IgD-negative memory B cell (primary cell): ENCODE measurements around the gene CNBD2. TPM values are rescaled to one million over a fixed set of nuclear protein-coding genes. Genes with fewer than 3 reads are reported as not detected.
"Not testable (repeated sequence)": the region's sequence is repeated elsewhere in the genome, so short reads cannot be mapped to it uniquely, and the experiment has no call there.

Source experiments
- H3K27ac Mint-ChIP-seq, 3 donors: one replicate each; pipeline ENCODE4 v1.8.0; 2020 to 2022; ENCODE audit warnings: mild to moderate bottlenecking in 3 of 3, mixed read lengths in 3 of 3, moderate library complexity in 1 of 3
- H3K27me3 Mint-ChIP-seq: one replicate; pipeline ENCODE4 v1.8.0; 2021; ENCODE audit warnings: mixed read lengths
- H3K36me3 Mint-ChIP-seq: one replicate; pipeline ENCODE4 v1.8.0; 2020; ENCODE audit warnings: mild to moderate bottlenecking, mixed read lengths
- H3K4me1 Mint-ChIP-seq, 3 donors: one replicate each; pipeline ENCODE4 v1.8.0; 2020 to 2022; ENCODE audit warnings: mixed read lengths in 3 of 3, mild to moderate bottlenecking in 1 of 3
- H3K4me3 Mint-ChIP-seq, 4 donors: one replicate each; pipeline ENCODE4 v1.8.0; 2020 to 2022; ENCODE audit warnings: mild to moderate bottlenecking in 4 of 4, mixed read lengths in 4 of 4, moderate library complexity in 3 of 4
- H3K9me3 Mint-ChIP-seq, 3 donors: one replicate each; pipeline ENCODE4 v1.8.0; 2020 to 2021; ENCODE audit warnings: mixed read lengths in 3 of 3, mild to moderate bottlenecking in 1 of 3
- polyA plus RNA-seq: library from polyadenylated mRNA; unstranded; fragments of 300-500 nt; fragmentation: Illumina TruSeq; gene quantifications from one replicate; pipeline ENCODE4 v1.2.3, GENCODE V29; 2021

CNBD2 gene
- polyA plus RNA-seq, 1 donor from 2014 or later = 6.3 TPM

GRCh38 chr20:36028106-36028808 lies 59.9 kb downstream of the CNBD2 start:
- no peaks in the 10 kb centered on the region for H3K9me3 Mint-ChIP-seq
- H3K27me3 Mint-ChIP-seq = peaks cover 24% of the 10 kb centered on the region
- peaks cover 1% of the 10 kb centered on the region for H3K36me3 Mint-ChIP-seq

DNA sequence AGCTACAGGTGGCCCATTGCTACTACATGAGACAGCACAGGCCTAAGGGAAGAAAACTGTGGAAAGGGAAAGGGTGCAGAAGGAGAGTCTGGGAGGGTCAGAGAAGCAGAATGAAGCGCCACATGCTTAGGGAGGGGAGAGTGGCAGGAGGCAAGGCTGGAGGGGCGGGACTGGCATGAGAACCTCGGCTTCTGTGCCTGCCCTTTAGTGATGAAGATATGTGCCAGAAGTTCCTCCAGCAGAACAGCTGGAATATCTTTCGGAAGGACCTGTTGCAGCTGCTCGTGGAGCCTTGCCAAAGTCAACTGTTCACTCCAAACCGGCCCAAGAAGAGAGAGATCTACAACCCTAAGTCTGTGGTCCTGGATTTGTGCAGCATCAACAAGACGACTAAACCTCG lies 61.8 kb downstream of the CNBD2 start:
- peaks cover 0 to 2% (median 0%) of the 10 kb centered on the region in 3 donors for H3K9me3 Mint-ChIP-seq
- H3K4me1 Mint-ChIP-seq = no peaks in the 10 kb centered on the region
- no peak overlapping the region for H3K27ac Mint-ChIP-seq
- H3K27me3 Mint-ChIP-seq = peaks cover 25% of the 10 kb centered on the region
- H3K4me3 Mint-ChIP-seq = no peak overlapping the region
- peaks cover 1% of the 10 kb centered on the region for H3K36me3 Mint-ChIP-seq

More at GRCh38 chr20:36028106-36028808, 59.9 kb downstream of the CNBD2 start:
- Mint-ChIP-seq H3K4me3 (no peak overlapping the region), H3K4me1 (no peaks in the 10 kb centered on the region), H3K27ac (no peak overlapping the region)

- H3K4me3 Mint-ChIP-seq = no peak overlapping the region
- H3K9me3 Mint-ChIP-seq = peaks cover 0 to 2% (median 0%) of the 10 kb centered on the region in 3 donors
- H3K36me3 Mint-ChIP-seq = peaks cover 1% of the 10 kb centered on the region
- peaks cover 19% of the 10 kb centered on the region for H3K27me3 Mint-ChIP-seq
- H3K4me1 Mint-ChIP-seq = no peaks in the 10 kb centered on the region
- no peak overlapping the region for H3K27ac Mint-ChIP-seq
Measured at GRCh38 chr20:36031806-36032205, 63.4 kb downstream of the CNBD2 start.

DNA sequence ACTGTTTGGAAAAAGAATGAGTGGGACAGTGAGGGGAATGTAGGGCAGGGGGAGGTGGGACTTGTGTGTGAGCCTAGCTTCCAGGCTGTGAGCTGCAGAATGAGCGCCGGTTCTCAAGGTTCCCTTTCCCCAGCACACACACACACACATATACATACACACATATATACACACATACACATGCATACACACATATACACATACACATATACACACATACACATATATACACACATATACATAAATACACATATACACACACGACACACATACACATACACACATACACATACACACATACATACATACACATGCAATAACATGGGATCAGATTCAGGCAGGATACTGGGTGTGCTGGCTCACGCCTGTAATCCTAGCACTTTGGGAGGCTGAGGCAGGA lies 66.5 kb downstream of the CNBD2 start:
- no peak overlapping the region for H3K27ac Mint-ChIP-seq
- peaks cover 0 to 2% (median 0%) of the 10 kb centered on the region in 3 donors for H3K9me3 Mint-ChIP-seq
- H3K27me3 Mint-ChIP-seq = peaks cover 6% of the 10 kb centered on the region
- no peaks in the 10 kb centered on the region for H3K4me1 Mint-ChIP-seq
- H3K36me3 Mint-ChIP-seq = no peaks in the 10 kb centered on the region
- H3K4me3 Mint-ChIP-seq = no peak overlapping the region

DNA sequence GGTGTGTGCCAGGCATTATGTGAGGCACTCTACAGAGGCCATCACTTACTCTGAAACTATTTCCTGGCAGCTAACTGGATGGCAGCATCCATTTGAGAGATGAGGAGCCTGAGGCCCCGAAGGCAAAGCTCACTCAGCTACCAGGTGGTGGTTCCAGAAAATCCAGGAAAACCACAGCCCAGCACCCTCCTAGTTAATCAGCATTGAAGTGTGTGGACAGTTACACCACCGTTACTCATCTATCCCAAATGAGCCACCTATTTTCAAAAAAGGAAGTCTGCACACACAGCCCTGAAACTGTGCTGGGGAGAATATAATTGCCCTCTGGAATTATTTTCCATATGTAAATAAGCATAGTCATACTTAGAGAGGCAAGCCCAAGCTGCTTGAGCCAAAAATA lies 67.4 kb downstream of the CNBD2 start:
- H3K4me1 Mint-ChIP-seq = peaks cover 2 to 6% (median 2%) of the 10 kb centered on the region in 3 donors
- peaks cover 6% of the 10 kb centered on the region for H3K27me3 Mint-ChIP-seq
- no peak overlapping the region for H3K27ac Mint-ChIP-seq
- H3K4me3 Mint-ChIP-seq = no peak overlapping the region
- peaks cover 0 to 2% (median 0%) of the 10 kb centered on the region in 3 donors for H3K9me3 Mint-ChIP-seq
- no peaks in the 10 kb centered on the region for H3K36me3 Mint-ChIP-seq

GRCh38 chr20:36036688-36037087 lies 68.3 kb downstream of the CNBD2 start:
- H3K27me3 Mint-ChIP-seq = peaks cover 2% of the 10 kb centered on the region
- H3K36me3 Mint-ChIP-seq = peaks cover 2% of the 10 kb centered on the region
- H3K27ac Mint-ChIP-seq = no peak overlapping the region
- no peak overlapping the region for H3K4me3 Mint-ChIP-seq
- H3K9me3 Mint-ChIP-seq = peaks cover 0 to 2% (median 0%) of the 10 kb centered on the region in 3 donors
- H3K4me1 Mint-ChIP-seq = peaks cover 4 to 11% (median 5%) of the 10 kb centered on the region in 3 donors

DNA sequence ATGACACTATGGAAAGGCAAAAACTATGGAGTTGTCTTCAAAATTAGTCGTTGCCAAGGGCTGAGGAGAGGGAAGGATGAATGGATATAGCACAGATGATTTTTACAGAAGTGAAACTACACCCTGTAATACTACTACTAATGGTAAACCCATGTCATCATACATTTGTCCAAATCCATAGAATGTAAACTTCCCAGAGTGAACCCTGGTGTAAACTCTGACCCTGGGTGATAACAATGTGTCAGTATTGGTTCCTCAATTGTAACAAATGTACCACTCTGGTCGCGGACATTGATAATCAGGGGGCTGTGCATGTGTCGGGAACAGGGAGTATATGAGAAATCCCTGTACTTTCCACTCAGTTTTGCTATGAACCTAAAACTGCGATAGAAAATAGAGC lies 72.2 kb downstream of the CNBD2 start:
- H3K27me3 Mint-ChIP-seq = no peaks in the 10 kb centered on the region
- peaks cover 4 to 12% (median 7%) of the 10 kb centered on the region in 3 donors for H3K4me1 Mint-ChIP-seq
- H3K4me3 Mint-ChIP-seq = no peak overlapping the region
- H3K27ac Mint-ChIP-seq = no peak overlapping the region
- H3K36me3 Mint-ChIP-seq = peaks cover 3% of the 10 kb centered on the region
- H3K9me3 Mint-ChIP-seq = no peaks in the 10 kb centered on the region

DNA sequence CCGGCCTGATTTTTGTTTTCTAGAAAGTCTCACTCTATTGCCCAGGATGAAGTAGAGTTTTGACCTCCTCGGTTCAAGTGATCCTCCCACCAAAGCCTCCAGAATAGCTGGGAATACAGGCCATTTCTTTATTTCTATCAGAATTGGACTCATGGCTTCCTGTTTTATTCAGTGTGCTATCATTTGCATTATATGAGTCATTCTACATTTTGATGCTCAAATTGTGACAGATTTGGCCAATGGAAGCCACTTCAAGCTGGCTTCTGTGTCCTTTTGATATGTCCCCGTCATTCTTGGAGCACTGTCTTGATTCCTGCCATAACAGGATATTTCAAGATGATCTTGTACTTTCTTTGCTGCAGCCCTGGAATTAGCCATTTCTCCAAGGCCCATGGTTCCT lies 75.1 kb downstream of the CNBD2 start:
- no peak overlapping the region for H3K4me3 Mint-ChIP-seq
- no peaks in the 10 kb centered on the region for H3K27me3 Mint-ChIP-seq

DNA sequence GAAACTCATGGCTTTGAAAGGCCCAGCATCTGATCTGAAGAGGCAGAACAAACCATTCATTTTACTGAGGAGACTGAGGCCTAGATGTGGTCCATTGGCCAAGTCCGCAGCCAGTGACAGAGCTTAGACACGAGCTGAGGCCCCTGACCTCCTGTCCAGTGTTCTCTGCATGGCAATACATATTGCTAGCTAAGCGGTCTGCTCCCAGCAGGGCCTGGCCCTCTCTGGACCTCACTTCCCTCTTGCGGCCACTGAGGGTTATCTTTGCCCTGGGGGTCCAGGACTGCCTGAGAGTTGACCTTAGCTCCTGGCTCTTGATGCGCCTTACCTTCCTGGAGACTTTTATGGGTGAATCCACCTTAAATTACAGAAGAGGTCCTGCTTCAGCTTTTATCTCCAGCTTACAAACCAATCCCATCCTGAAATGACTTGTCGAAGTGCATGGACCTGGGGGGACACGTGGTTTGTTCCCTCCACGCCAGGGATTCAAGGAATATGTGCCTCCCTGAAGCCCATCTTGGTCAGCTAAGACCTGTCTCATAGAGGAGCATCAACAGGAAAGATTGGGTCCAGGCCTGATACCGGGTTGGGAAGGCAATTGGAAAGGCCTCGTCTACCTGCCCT lies 75.6 kb downstream of the CNBD2 start:
- Mint-ChIP-seq H3K27ac (peak overlapping the region in 1 of 3 donors; percentile 70), H3K36me3 (peaks cover 5% of the 10 kb centered on the region), H3K4me1 (peaks cover 21 to 33% (median 25%) of the 10 kb centered on the region in 3 donors), H3K9me3 (no peaks in the 10 kb centered on the region), H3K27me3 (no peaks in the 10 kb centered on the region), H3K4me3 (no peak overlapping the region)

More for the DNA sequence above, 75.1 kb downstream of the CNBD2 start:
- Mint-ChIP-seq H3K4me1 (peaks cover 16 to 27% (median 20%) of the 10 kb centered on the region in 3 donors), H3K36me3 (peaks cover 3% of the 10 kb centered on the region), H3K9me3 (no peaks in the 10 kb centered on the region), H3K27ac (peak overlapping the region in 1 of 3 donors; percentile 70)

DNA sequence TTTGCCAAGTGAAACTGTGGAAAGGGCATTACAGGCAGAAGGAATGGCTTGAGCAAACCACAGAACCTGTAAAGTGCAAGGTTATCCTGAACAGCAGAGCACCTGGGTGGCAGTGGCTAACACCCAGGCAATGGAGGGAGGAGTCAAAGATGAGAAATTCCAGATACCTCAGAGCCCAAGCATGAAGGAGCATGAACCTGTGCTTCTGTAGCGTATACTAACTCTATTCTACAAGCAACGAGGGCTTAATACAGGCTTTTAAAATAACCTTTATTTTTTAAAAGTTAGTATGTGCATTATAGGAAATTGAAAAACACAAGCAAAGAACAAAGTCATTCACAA lies 77.0 kb downstream of the CNBD2 start:
- no peak overlapping the region for H3K27ac Mint-ChIP-seq
- peaks cover 21 to 37% (median 31%) of the 10 kb centered on the region in 3 donors for H3K4me1 Mint-ChIP-seq
- no peaks in the 10 kb centered on the region for H3K27me3 Mint-ChIP-seq
- H3K4me3 Mint-ChIP-seq = peak overlapping the region in 1 of 4 donors; percentile 4
- no peaks in the 10 kb centered on the region for H3K9me3 Mint-ChIP-seq
- peaks cover 5% of the 10 kb centered on the region for H3K36me3 Mint-ChIP-seq

DNA sequence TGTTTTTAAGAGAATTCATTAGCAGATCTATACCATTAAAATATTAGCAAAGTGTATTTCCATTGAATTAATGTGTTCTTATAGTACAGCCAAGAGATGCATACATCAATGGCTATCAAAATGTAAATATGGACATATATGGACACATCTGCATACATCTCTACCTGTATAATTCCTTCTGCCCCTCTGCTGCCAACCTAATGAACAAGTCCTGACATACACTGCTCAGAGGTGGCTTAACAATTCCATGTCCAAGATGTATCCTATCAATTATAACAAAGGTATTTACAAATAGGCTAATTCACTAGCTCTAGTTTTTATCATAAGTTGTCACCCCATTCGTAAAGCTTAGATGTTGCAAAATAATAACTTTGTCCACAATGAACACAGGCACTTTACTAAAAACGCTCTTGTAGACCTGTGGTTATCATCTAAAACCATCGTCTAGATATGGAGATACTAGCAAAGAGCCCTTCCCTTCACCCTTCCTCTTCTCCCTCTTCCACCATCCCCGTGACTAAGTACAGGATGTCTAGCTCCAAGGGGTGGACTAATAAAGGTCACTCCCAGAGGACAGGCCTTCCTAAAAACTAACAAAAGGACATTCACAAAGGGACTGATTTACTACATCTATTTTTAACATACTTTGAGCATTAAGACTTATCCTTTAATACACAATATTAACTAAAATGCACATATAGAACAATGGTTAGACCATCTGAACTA lies 77.8 kb downstream of the CNBD2 start:
- not testable (repeated sequence) for H3K9me3 Mint-ChIP-seq, H3K27me3 Mint-ChIP-seq, H3K36me3 Mint-ChIP-seq, H3K27ac Mint-ChIP-seq
- peak overlapping the region in 2 of 4 donors; percentile 21 to 37 for H3K4me3 Mint-ChIP-seq
- H3K4me1 Mint-ChIP-seq = peaks cover 23 to 37% (median 31%) of the 10 kb centered on the region in 3 donors

DNA sequence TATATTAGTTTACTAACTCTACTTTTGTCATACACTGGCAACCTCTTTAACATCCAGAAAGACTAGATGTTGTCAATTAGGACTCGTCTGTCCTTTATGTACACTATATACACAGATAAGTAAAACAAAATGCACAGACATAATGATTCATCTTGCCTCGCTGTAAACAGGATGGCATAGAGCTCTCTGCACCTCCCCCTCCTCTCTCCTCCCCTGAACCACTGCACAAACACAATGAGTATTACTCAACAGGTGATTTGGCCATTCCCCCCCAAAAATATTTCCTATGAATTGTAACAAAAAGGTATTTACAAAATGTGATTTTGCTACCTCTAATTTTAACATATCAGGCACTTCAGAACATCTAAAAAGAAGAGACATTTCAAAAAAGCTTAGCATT lies 81.0 kb downstream of the CNBD2 start:
- H3K9me3 Mint-ChIP-seq, H3K27me3 Mint-ChIP-seq, H3K36me3 Mint-ChIP-seq: not testable (repeated sequence)
- H3K4me3 Mint-ChIP-seq = peak overlapping the region; percentile 86 to 97 (median 95)
- H3K4me1 Mint-ChIP-seq = peaks cover 32 to 40% (median 38%) of the 10 kb centered on the region in 3 donors
- H3K27ac Mint-ChIP-seq = peak overlapping the region in 1 of 3 donors; percentile 87

GRCh38 chr20:36050436-36051317 lies 82.3 kb downstream of the CNBD2 start:
- Mint-ChIP-seq H3K36me3 (peaks cover 3% of the 10 kb centered on the region), H3K4me1 (peaks cover 32 to 41% (median 40%) of the 10 kb centered on the region in 3 donors), H3K27ac (peak overlapping the region; percentile 60 to 87 (median 67)), H3K9me3 (no peaks in the 10 kb centered on the region), H3K4me3 (peak overlapping the region; percentile 86 to 97 (median 95)), H3K27me3 (no peaks in the 10 kb centered on the region)

- Mint-ChIP-seq H3K27ac (peak overlapping the region; percentile 60 to 87 (median 67)), H3K27me3 (no peaks in the 10 kb centered on the region), H3K4me1 (peaks cover 28 to 36% (median 33%) of the 10 kb centered on the region in 3 donors), H3K4me3 (peak overlapping the region; percentile 86 to 97 (median 95)), H3K9me3 (no peaks in the 10 kb centered on the region), H3K36me3 (peaks cover 3% of the 10 kb centered on the region)
Measured at GRCh38 chr20:36051318-36052116, 83.1 kb downstream of the CNBD2 start.
